Fibroblast of the aortic adventitia (primary cell): ENCODE results near the gene HOXA6. TPM values are rescaled to one million over a fixed set of nuclear protein-coding genes. Genes with fewer than 3 reads are reported as not detected.
A peak's percentile ranks its signal among the peaks of the same experiment; 100 is the strongest.

Experiments used
- DNase-seq: peaks from one replicate; pipeline ENCODE4 v3.0.0-alpha.2; 2010; ENCODE audit warnings: low read depth
- H3K4me3 ChIP-seq: 2 replicates; pipeline ENCODE4 v1.5.1; 2011; ENCODE audit warnings: low read depth, mild to moderate bottlenecking, control low read depth, low read length, moderate library complexity
- CTCF ChIP-seq: IDR thresholded peaks from 2 replicates; pipeline ENCODE4 v1.5.1; 2011; ENCODE audit warnings: mild to moderate bottlenecking, low read length, control low read depth, inconsistent platforms; ENCODE audit not compliant: insufficient read depth
- total RNA-seq: library from RNA; depleted of rRNA; stranded (reverse); fragments of >200 nt; gene quantifications from 2 replicates; pipeline ENCODE4 v1.2.3, GENCODE V29; 2012; ENCODE audit warnings: low replicate concordance

HOXA6 gene
- total RNA-seq, 1 donor, result not detected

- peak within 1 kb of the TSS; percentile 62 for H3K4me3 ChIP-seq
- DNase-seq, result peak; percentile 84
Observed at GRCh38 chr7:27143023-27143949, 4.3 kb downstream of the HOXA6 start, which contains the start of gene HOXA5. HOXA5 (minus strand) TSS chr7:27143681; CDS start chr7:27143607, 74 bp downstream.

GRCh38 chr7:27142580-27143022, 5.0 kb downstream of the HOXA6 start:
- no peak for DNase-seq
- peak overlapping the region; percentile 62 for H3K4me3 ChIP-seq
- TF ChIP-seq CTCF, result no peak

More at GRCh38 chr7:27143023-27143949, 4.3 kb downstream of the HOXA6 start, which contains the start of gene HOXA5:
- TF ChIP-seq CTCF, result peak; percentile 48

- peak overlapping the region; percentile 62 for H3K4me3 ChIP-seq
- no peak for TF ChIP-seq CTCF
- no peak for DNase-seq
Observed at GRCh38 chr7:27141923-27142579, 5.5 kb downstream of the HOXA6 start.

- DNase-seq, result no peak
- no peak for TF ChIP-seq CTCF
- no peak overlapping the region for H3K4me3 ChIP-seq
Observed at GRCh38 chr7:27141137-27141922, 6.2 kb downstream of the HOXA6 start.

- H3K4me3 ChIP-seq, result no peak overlapping the region
- no peak for DNase-seq
- no peak for TF ChIP-seq CTCF
Observed at GRCh38 chr7:27140126-27140857, 7.3 kb downstream of the HOXA6 start.
